MM.1S (cell line): ENCODE data around the gene BPIFB3.

Experiments used
- DNase-seq: peaks from one replicate; pipeline ENCODE4 v3.0.0-alpha.2; 2015
- H2AFZ ChIP-seq: fragments of 300-600 bp; sonication (generic); 2 replicates; pipeline ENCODE4 v1.6.0; 2016; ENCODE audit warnings: antibody characterized with exemption, low read length
- H3F3A ChIP-seq: fragments of 300-600 bp; sonication (generic); 2 replicates; pipeline ENCODE4 v1.6.1; 2016; ENCODE audit warnings: mild to moderate bottlenecking, antibody characterized with exemption, low read length, moderate library complexity, mixed read lengths; ENCODE audit not compliant: insufficient read depth
- H3K27ac ChIP-seq: fragments of 300-600 bp; sonication (generic); 2 replicates; pipeline ENCODE4 v1.5.1; 2016; ENCODE audit warnings: mild to moderate bottlenecking, low read length
- H3K27me3 ChIP-seq: fragments of 300-600 bp; sonication (generic); replicated peaks from 2 replicates; pipeline ENCODE4 v1.6.0; 2016; ENCODE audit warnings: low read length; ENCODE audit not compliant: insufficient read depth
- H3K36me3 ChIP-seq: fragments of 300-600 bp; sonication (generic); replicated peaks from 2 replicates; pipeline ENCODE4 v1.6.1; 2016; ENCODE audit warnings: mild to moderate bottlenecking, low read length, mixed read lengths; ENCODE audit not compliant: insufficient read depth
- H3K4me1 ChIP-seq: fragments of 300-600 bp; sonication (generic); 2 replicates; pipeline ENCODE4 v1.6.1; 2016; ENCODE audit warnings: low read length, mixed read lengths
- H3K4me2 ChIP-seq: fragments of 300-600 bp; sonication (generic); 2 replicates; pipeline ENCODE4 v1.6.0; 2016; ENCODE audit warnings: low read depth, low read length
- H3K4me3 ChIP-seq: fragments of 300-600 bp; sonication (generic); 2 replicates; pipeline ENCODE4 v1.5.1; 2016; ENCODE audit warnings: low read length, mixed read lengths
- H3K79me2 ChIP-seq: fragments of 300-600 bp; sonication (generic); 2 replicates; pipeline ENCODE4 v1.6.1; 2016; ENCODE audit warnings: mixed run types, low read length, mixed read lengths
- H3K9ac ChIP-seq: fragments of 300-600 bp; sonication (generic); 2 replicates; pipeline ENCODE4 v1.6.1; 2016; ENCODE audit warnings: low read length, mixed read lengths
- H3K9me2 ChIP-seq: fragments of 300-600 bp; sonication (generic); replicated peaks from 2 replicates; pipeline ENCODE4 v1.6.1; 2016; ENCODE audit warnings: mild to moderate bottlenecking, low read length, mixed read lengths; ENCODE audit not compliant: insufficient read depth
- H3K9me3 ChIP-seq: fragments of 300-600 bp; sonication (generic); replicated peaks from 2 replicates; pipeline ENCODE4 v1.6.1; 2016; ENCODE audit warnings: mild to moderate bottlenecking, low read length, mixed read lengths; ENCODE audit not compliant: insufficient read depth
- H4K20me1 ChIP-seq: fragments of 300-600 bp; sonication (generic); 2 replicates; pipeline ENCODE4 v1.6.1; 2016; ENCODE audit warnings: mild to moderate bottlenecking, low read length, moderate library complexity, mixed read lengths; ENCODE audit not compliant: insufficient read depth
- CTCF ChIP-seq: fragments of 300-600 bp; sonication (generic); IDR thresholded peaks from 2 replicates; pipeline ENCODE4 v1.5.1; 2016; ENCODE audit warnings: antibody characterized with exemption, low read length, mixed read lengths
- EZH2 ChIP-seq: fragments of 300-600 bp; sonication (generic); optimal IDR thresholded peaks from 2 replicates; pipeline ENCODE3; 2017; ENCODE audit warnings: low read depth, mild to moderate bottlenecking, antibody characterized with exemption, low read length, mixed read lengths
- EZH2phosphoT487 ChIP-seq: fragments of 300-600 bp; sonication (generic); IDR thresholded peaks from 2 replicates; pipeline ENCODE4 v1.6.1; 2018; ENCODE audit warnings: antibody characterized with exemption, low read length

The BPIFB3 gene

GRCh38 chr20:33024609-33025317, 28.9 kb upstream of the BPIFB3 start:
- TF ChIP-seq CTCF = no peak
- no peak for TF ChIP-seq EZH2
- no peak for TF ChIP-seq EZH2phosphoT487
- H2AFZ ChIP-seq = no peak overlapping the region
- H3F3A ChIP-seq = no peaks in the 10 kb centered on the region
- H3K27me3 ChIP-seq = peaks cover 54% of the 10 kb centered on the region
- H3K9me2 ChIP-seq = no peaks in the 10 kb centered on the region
- no peak overlapping the region for H3K4me3 ChIP-seq
- H3K79me2 ChIP-seq = no peaks in the 10 kb centered on the region
- no peaks in the 10 kb centered on the region for H3K36me3 ChIP-seq
- H3K9ac ChIP-seq = no peak overlapping the region
- H4K20me1 ChIP-seq = no peaks in the 10 kb centered on the region
- no peaks in the 10 kb centered on the region for H3K9me3 ChIP-seq
- no peak overlapping the region for H3K27ac ChIP-seq
- no peak for DNase-seq
- no peak overlapping the region for H3K4me2 ChIP-seq
- H3K4me1 ChIP-seq = no peaks in the 10 kb centered on the region

GRCh38 chr20:33025318-33025876, 28.3 kb upstream of the BPIFB3 start:
- no peak for DNase-seq
- H3K9me3 ChIP-seq = no peaks in the 10 kb centered on the region

GRCh38 chr20:33026072-33026778, 27.5 kb upstream of the BPIFB3 start:
- TF ChIP-seq EZH2phosphoT487 (no peak), CTCF (no peak), EZH2 (no peak)
- peaks cover 56% of the 10 kb centered on the region for H3K27me3 ChIP-seq
- H2AFZ ChIP-seq = no peak overlapping the region
- H3K4me2 ChIP-seq = no peak overlapping the region
- no peak overlapping the region for H3K4me3 ChIP-seq
- H3K79me2 ChIP-seq = no peaks in the 10 kb centered on the region
- H3K9ac ChIP-seq = no peak overlapping the region
- no peaks in the 10 kb centered on the region for H3F3A ChIP-seq
- no peak overlapping the region for H3K27ac ChIP-seq
- no peak for DNase-seq
- H3K4me1 ChIP-seq = no peaks in the 10 kb centered on the region
- no peaks in the 10 kb centered on the region for H4K20me1 ChIP-seq
- H3K36me3 ChIP-seq = no peaks in the 10 kb centered on the region
- no peaks in the 10 kb centered on the region for H3K9me2 ChIP-seq
- no peaks in the 10 kb centered on the region for H3K9me3 ChIP-seq

More at GRCh38 chr20:33025318-33025876, 28.3 kb upstream of the BPIFB3 start:
- no peak overlapping the region for H3K4me2 ChIP-seq
- peaks cover 55% of the 10 kb centered on the region for H3K27me3 ChIP-seq
- H3K9me2 ChIP-seq = no peaks in the 10 kb centered on the region
- no peak overlapping the region for H3K27ac ChIP-seq
- H3F3A ChIP-seq = no peaks in the 10 kb centered on the region
- no peaks in the 10 kb centered on the region for H4K20me1 ChIP-seq
- no peaks in the 10 kb centered on the region for H3K4me1 ChIP-seq
- H3K79me2 ChIP-seq = no peaks in the 10 kb centered on the region
- no peak overlapping the region for H3K9ac ChIP-seq
- no peaks in the 10 kb centered on the region for H3K36me3 ChIP-seq
- H2AFZ ChIP-seq = no peak overlapping the region
- H3K4me3 ChIP-seq = no peak overlapping the region
- TF ChIP-seq CTCF (no peak), EZH2 (no peak), EZH2phosphoT487 (no peak)
